GM23338 (cell line): ENCODE data around the gene AGAP5. TPM values are rescaled to one million over a fixed set of nuclear protein-coding genes. Genes with fewer than 3 reads are reported as not detected.

ENCODE experiments used
- ATAC-seq: fragments of 200-7000 bp; cut with Tn5 transposase; 3 replicates; pipeline ENCODE4 v1.9.1; 2020
- DNase-seq: peaks from one replicate; pipeline ENCODE4 v3.0.0-alpha.2; 2015; ENCODE audit warnings: low spot score
- H2AFZ ChIP-seq: fragments of 200-600 bp; sonication (generic); 2 replicates; pipeline ENCODE4 v1.8.0; 2016; ENCODE audit warnings: antibody characterized with exemption, mild to moderate bottlenecking, moderate library complexity
- H3F3A ChIP-seq: fragments of 200-600 bp; sonication (generic); replicated peaks from 2 replicates; pipeline ENCODE4 v1.8.0; 2017; ENCODE audit warnings: antibody characterized with exemption, mixed run types, low read depth
- H3K27ac ChIP-seq: fragments of 200-600 bp; sonication (generic); 2 replicates; pipeline ENCODE4 v1.6.1; 2016; ENCODE audit warnings: low read depth
- H3K27me3 ChIP-seq: fragments of 200-600 bp; sonication (generic); 2 replicates; pipeline ENCODE4 v1.8.0; 2016; ENCODE audit warnings: mild to moderate bottlenecking, mixed run types, moderate library complexity; ENCODE audit not compliant: insufficient read depth
- H3K36me3 ChIP-seq: fragments of 200-600 bp; sonication (generic); 2 replicates; pipeline ENCODE4 v1.8.0; 2016; ENCODE audit warnings: mild to moderate bottlenecking; ENCODE audit not compliant: insufficient read depth
- H3K4me1 ChIP-seq: fragments of 200-600 bp; sonication (generic); 2 replicates; pipeline ENCODE4 v1.8.0; 2016; ENCODE audit warnings: mild to moderate bottlenecking, moderate library complexity; ENCODE audit not compliant: insufficient read depth
- H3K4me2 ChIP-seq: fragments of 200-600 bp; sonication (generic); 2 replicates; pipeline ENCODE4 v1.7.1; 2017; ENCODE audit warnings: mixed run types
- H3K4me3 ChIP-seq: fragments of 200-600 bp; sonication (generic); 2 replicates; pipeline ENCODE4 v1.6.1; 2016; ENCODE audit warnings: mixed run types
- H3K79me2 ChIP-seq: fragments of 200-600 bp; sonication (generic); replicated peaks from 2 replicates; pipeline ENCODE4 v1.8.0; 2017; ENCODE audit warnings: mild to moderate bottlenecking; ENCODE audit not compliant: insufficient read depth
- H3K9me2 ChIP-seq: fragments of 200-600 bp; sonication (generic); 2 replicates; pipeline ENCODE4 v1.8.0; 2017; ENCODE audit not compliant: insufficient read depth
- H4K20me1 ChIP-seq: fragments of 200-600 bp; sonication (generic); replicated peaks from 2 replicates; pipeline ENCODE4 v1.8.0; 2017; ENCODE audit warnings: mild to moderate bottlenecking; ENCODE audit not compliant: insufficient read depth
- H3K27ac Mint-ChIP-seq: 2 replicates; pipeline ENCODE4 v1.8.0; 2020; ENCODE audit warnings: inconsistent platforms, mild to moderate bottlenecking, moderate library complexity, mixed read lengths
- H3K27me3 Mint-ChIP-seq: 3 replicates; pipeline ENCODE4 v1.8.0; 2022; ENCODE audit warnings: low read depth, mild to moderate bottlenecking, moderate library complexity, mixed read lengths, inconsistent platforms; ENCODE audit not compliant: insufficient read depth, poor library complexity
- H3K36me3 Mint-ChIP-seq: 3 replicates; pipeline ENCODE4 v1.8.0; 2021; ENCODE audit warnings: low read depth, mild to moderate bottlenecking, inconsistent platforms, moderate library complexity, mixed read lengths
- H3K4me1 Mint-ChIP-seq: 3 replicates; pipeline ENCODE4 v1.8.0; 2020; ENCODE audit warnings: mild to moderate bottlenecking, inconsistent platforms, mixed read lengths
- H3K4me3 Mint-ChIP-seq: 3 replicates; pipeline ENCODE4 v1.8.0; 2021; ENCODE audit warnings: moderate library complexity, mild to moderate bottlenecking, inconsistent platforms, mixed read lengths
- H3K9me3 Mint-ChIP-seq: 3 replicates; pipeline ENCODE4 v1.8.0; 2020; ENCODE audit warnings: moderate library complexity, mild to moderate bottlenecking, inconsistent platforms, mixed read lengths
- CREB1 ChIP-seq: fragments of 250-450 bp; sonication (Bioruptor Pico); IDR thresholded peaks from 2 replicates; pipeline ENCODE4 v1.5.0; 2020; ENCODE audit warnings: low read depth, mild to moderate bottlenecking, moderate library complexity
- EZH2phosphoT487 ChIP-seq: fragments of 200-600 bp; sonication (generic); IDR thresholded peaks from one replicate; pipeline ENCODE4 v1.8.1; 2018; ENCODE audit warnings: antibody characterized with exemption; ENCODE audit not compliant: unreplicated experiment
- JUNB ChIP-seq: IDR thresholded peaks from one replicate; pipeline ENCODE4 v1.6.1; 2016; ENCODE audit warnings: antibody characterized with exemption; ENCODE audit not compliant: unreplicated experiment
- NANOG ChIP-seq: IDR thresholded peaks from 2 replicates; pipeline ENCODE4 v1.6.1; 2016; ENCODE audit warnings: antibody characterized with exemption, borderline replicate concordance
- POLR2AphosphoS5 ChIP-seq: IDR thresholded peaks from 2 replicates; pipeline ENCODE4 v1.6.1; 2016; ENCODE audit warnings: antibody characterized with exemption, low read depth
- ZNF114 ChIP-seq: fragments of 250-450 bp; sonication (Bioruptor Pico); IDR thresholded peaks from 2 replicates; pipeline ENCODE4 v1.5.0; 2020; ENCODE audit warnings: mild to moderate bottlenecking, moderate library complexity
- ZNF331 ChIP-seq: fragments of 250-450 bp; sonication (Bioruptor Pico); IDR thresholded peaks from 2 replicates; pipeline ENCODE4 v1.5.0; 2020; ENCODE audit warnings: low read depth, mild to moderate bottlenecking, moderate library complexity
- ZNF462 ChIP-seq: fragments of 250-450 bp; sonication (Bioruptor Pico); IDR thresholded peaks from 2 replicates; pipeline ENCODE4 v1.5.0; 2020; ENCODE audit warnings: mild to moderate bottlenecking, moderate library complexity
- polyA plus RNA-seq: library from polyadenylated mRNA; unstranded; fragments of >200 nt; fragmentation: Nextera tagmentation; extraction: Ambion mirVana; gene quantifications from 2 replicates; pipeline ENCODE4 v1.2.1, GENCODE V29; 2016
- total RNA-seq: library from RNA; depleted of rRNA; stranded (reverse); fragments of >200 nt; shearing (Covaris generic); gene quantifications from 2 replicates; pipeline ENCODE4 v1.2.3, GENCODE V29; 2014
- TF ChIP-seq, protein P1 (sequence below): IDR thresholded peaks from 2 replicates; pipeline ENCODE4 v1.6.1; 2016; ENCODE audit warnings: antibody characterized with exemption

The AGAP5 gene
- total and polyA plus RNA-seq, 2 experiments from 2014 or later = 5.0 to 5.3 TPM

DNA sequence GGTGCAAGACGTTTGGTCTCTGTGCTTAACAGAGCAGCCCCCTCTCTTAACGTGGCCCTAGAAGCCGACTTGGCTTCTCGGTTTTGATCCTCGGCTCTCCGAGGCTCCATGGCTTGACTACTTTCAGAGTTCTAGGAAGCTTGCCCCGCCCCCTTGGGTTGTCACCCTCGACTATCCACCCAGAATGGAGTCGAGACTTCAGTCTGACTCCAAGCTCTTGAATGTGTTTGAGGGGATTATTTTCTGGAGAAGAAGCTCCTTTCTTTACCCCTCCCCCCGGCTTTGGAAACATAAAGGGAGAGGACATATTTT is 46.7 kb upstream of the AGAP5 start:
- Mint-ChIP-seq H3K36me3 (peaks cover 6% of the 10 kb centered on the region), H3K27me3 (peaks cover 2% of the 10 kb centered on the region), H3K9me3 (no peaks in the 10 kb centered on the region), H3K4me3 (peak overlapping the region; percentile 94), H3K4me1 (peaks cover 24% of the 10 kb centered on the region), H3K27ac (peak overlapping the region; percentile 99)
- no peaks in the 10 kb centered on the region for H3K27me3 ChIP-seq
- H3K36me3 ChIP-seq = peaks cover 4% of the 10 kb centered on the region; the same call in 1 of the 2 replicates
- peaks cover 30% of the 10 kb centered on the region for H3K79me2 ChIP-seq
- H3K4me2 ChIP-seq = peak overlapping the region; percentile 79
- ATAC-seq = peak; percentile 33
- peak overlapping the region; percentile 61; the same call in 1 of the 2 replicates for H2AFZ ChIP-seq
- no peaks in the 10 kb centered on the region; the same call in 1 of the 2 replicates for H4K20me1 ChIP-seq
- no peaks in the 10 kb centered on the region for H3K9me2 ChIP-seq
- peaks cover 13% of the 10 kb centered on the region for H3F3A ChIP-seq
- TF ChIP-seq EZH2phosphoT487 (no peak), ZNF331 (CRISPR knock-in tag) (no peak), NANOG (no peak), ZNF114 (CRISPR knock-in tag) (no peak), CREB1 (CRISPR knock-in tag) (no peak), POLR2AphosphoS5 (no peak), ZNF462 (no peak), JUNB (no peak)
- TF ChIP-seq, protein P1, sequence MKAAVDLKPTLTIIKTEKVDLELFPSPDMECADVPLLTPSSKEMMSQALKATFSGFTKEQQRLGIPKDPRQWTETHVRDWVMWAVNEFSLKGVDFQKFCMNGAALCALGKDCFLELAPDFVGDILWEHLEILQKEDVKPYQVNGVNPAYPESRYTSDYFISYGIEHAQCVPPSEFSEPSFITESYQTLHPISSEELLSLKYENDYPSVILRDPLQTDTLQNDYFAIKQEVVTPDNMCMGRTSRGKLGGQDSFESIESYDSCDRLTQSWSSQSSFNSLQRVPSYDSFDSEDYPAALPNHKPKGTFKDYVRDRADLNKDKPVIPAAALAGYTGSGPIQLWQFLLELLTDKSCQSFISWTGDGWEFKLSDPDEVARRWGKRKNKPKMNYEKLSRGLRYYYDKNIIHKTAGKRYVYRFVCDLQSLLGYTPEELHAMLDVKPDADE = no peak
- peaks cover 19% of the 10 kb centered on the region for H3K4me1 ChIP-seq
- H3K4me3 ChIP-seq = peak overlapping the region; percentile 58
- DNase-seq = peak; percentile 85
- peak overlapping the region; percentile 89 for H3K27ac ChIP-seq
